ENCODE data around the gene EIF3K.
A peak's percentile ranks its signal among the peaks of the same experiment; 100 is the strongest.

Gene EIF3K

GRCh38 chr19:38657633-38658222 lies 38.7 kb downstream of the EIF3K start:
- TF ChIP-seq FOXP2 (optimal IDR thresholded peaks at IDR 0.05; ENCODE audit: borderline replicate concordance, extremely low read depth, extremely low read length, insufficient read depth): no peak
- TF ChIP-seq TAF1 (IDR thresholded peaks at IDR 0.05; ENCODE audit: borderline replicate concordance, insufficient read depth, low read length): no peak
- no peak for TF ChIP-seq POLR2AphosphoS5 (IDR thresholded peaks at IDR 0.05; ENCODE audit: low read depth, low read length)
- no peak for TF ChIP-seq REST (IDR thresholded peaks at IDR 0.05; ENCODE audit: insufficient read depth in 1 of 2, low read depth in 2 of 2, low read length in 2 of 2)
- TF ChIP-seq SIN3A (IDR thresholded peaks at IDR 0.05; ENCODE audit: borderline replicate concordance, insufficient read depth, low read length): no peak

- TF ChIP-seq POLR2AphosphoS5 (IDR thresholded peaks at IDR 0.05; ENCODE audit: low read depth, low read length) (0 out of 2 replicates have a peak, but pooled peaks have one; percentile 23), REST (IDR thresholded peaks at IDR 0.05; ENCODE audit: insufficient read depth in 1 of 2, low read depth in 2 of 2, low read length in 2 of 2) (no peak), TAF1 (IDR thresholded peaks at IDR 0.05; ENCODE audit: borderline replicate concordance, insufficient read depth, low read length) (0 out of 2 replicates have a peak, but pooled peaks have one; percentile 22)
Observed at GRCh38 chr19:38658462-38659306, 39.7 kb downstream of the EIF3K start.

GRCh38 chr19:38660724-38661123 lies 41.7 kb downstream of the EIF3K start:
- TF ChIP-seq REST (IDR thresholded peaks at IDR 0.05; ENCODE audit: insufficient read depth in 1 of 2, low read depth in 2 of 2, low read length in 2 of 2) (no peak), POLR2AphosphoS5 (IDR thresholded peaks at IDR 0.05; ENCODE audit: low read depth, low read length) (no peak), FOXP2 (optimal IDR thresholded peaks at IDR 0.05; ENCODE audit: borderline replicate concordance, extremely low read depth, extremely low read length, insufficient read depth) (no peak), SIN3A (IDR thresholded peaks at IDR 0.05; ENCODE audit: borderline replicate concordance, insufficient read depth, low read length) (no peak), TAF1 (IDR thresholded peaks at IDR 0.05; ENCODE audit: borderline replicate concordance, insufficient read depth, low read length) (no peak)

GRCh38 chr19:38661136-38661535 lies 42.1 kb downstream of the EIF3K start:
- TF ChIP-seq SIN3A (IDR thresholded peaks at IDR 0.05; ENCODE audit: borderline replicate concordance, insufficient read depth, low read length) (no peak), FOXP2 (optimal IDR thresholded peaks at IDR 0.05; ENCODE audit: borderline replicate concordance, extremely low read depth, extremely low read length, insufficient read depth) (no peak), TAF1 (IDR thresholded peaks at IDR 0.05; ENCODE audit: borderline replicate concordance, insufficient read depth, low read length) (no peak), POLR2AphosphoS5 (IDR thresholded peaks at IDR 0.05; ENCODE audit: low read depth, low read length) (no peak), REST (IDR thresholded peaks at IDR 0.05; ENCODE audit: insufficient read depth in 1 of 2, low read depth in 2 of 2, low read length in 2 of 2) (no peak)
